Activated CD4-positive, alpha-beta T cell treated with anti-CD3 and anti-CD28 coated beads, Interleukin-2, amount 50 U/mL, for 24 hours (primary cell): ENCODE results near the gene ADTRP.

ENCODE experiments used
- DNase-seq, 2 donors: peaks; one replicate each; pipeline ENCODE4 v3.0.0-alpha.2; 2020; ENCODE audit warnings: low read depth in 1 of 2, low spot score in 1 of 2

The ADTRP gene

GRCh38 chr6:11756726-11757125 lies 21.9 kb downstream of the ADTRP start:
- no peak for DNase-seq

- no peak for DNase-seq
These were observed 22.3 kb downstream of the ADTRP start for GRCh38 chr6:11756292-11756691.

- DNase-seq: no peak
These were observed 22.9 kb downstream of the ADTRP start for GRCh38 chr6:11755725-11756124.

GRCh38 chr6:11754625-11755271 lies 23.9 kb downstream of the ADTRP start:
- DNase-seq: no peak

- DNase-seq: no peak
These were observed 24.8 kb downstream of the ADTRP start for GRCh38 chr6:11753798-11754197.

- no peak for DNase-seq
These were observed 26.2 kb downstream of the ADTRP start for GRCh38 chr6:11752360-11752759.

GRCh38 chr6:11750682-11751081 lies 27.9 kb downstream of the ADTRP start:
- no peak for DNase-seq

- DNase-seq: no peak
These were observed 29.9 kb downstream of the ADTRP start for GRCh38 chr6:11748591-11749210.

GRCh38 chr6:11747021-11747420 lies 31.6 kb downstream of the ADTRP start:
- no peak for DNase-seq

- no peak for DNase-seq
These were observed 33.9 kb downstream of the ADTRP start for GRCh38 chr6:11744753-11745152.

GRCh38 chr6:11744101-11744500 lies 34.5 kb downstream of the ADTRP start:
- no peak for DNase-seq

- DNase-seq: no peak
These were observed 37.7 kb downstream of the ADTRP start for GRCh38 chr6:11740875-11741274.

- DNase-seq: no peak
These were observed 39.8 kb downstream of the ADTRP start for GRCh38 chr6:11738661-11739375.

GRCh38 chr6:11738234-11738633 lies 40.4 kb downstream of the ADTRP start:
- no peak for DNase-seq

- no peak for DNase-seq
These were observed 42.0 kb downstream of the ADTRP start for GRCh38 chr6:11736601-11737000.

GRCh38 chr6:11734861-11735613 lies 43.6 kb downstream of the ADTRP start:
- no peak for DNase-seq

GRCh38 chr6:11732036-11732631 lies 46.5 kb downstream of the ADTRP start:
- DNase-seq: peak; percentile 35 to 78

- no peak for DNase-seq
These were observed 47.2 kb downstream of the ADTRP start for GRCh38 chr6:11731423-11731822.

GRCh38 chr6:11730641-11731040 lies 48.0 kb downstream of the ADTRP start:
- no peak for DNase-seq

GRCh38 chr6:11729076-11729475 lies 49.5 kb downstream of the ADTRP start:
- no peak for DNase-seq
